Neural cell (in vitro differentiated cells): ENCODE data around the gene PTPN7. TPM values are rescaled to one million over a fixed set of nuclear protein-coding genes. Genes with fewer than 3 reads are reported as not detected.
A peak's percentile ranks its signal among the peaks of the same experiment; 100 is the strongest.

ENCODE experiments used
- H2AFZ ChIP-seq: fragments of 200-600, 300-800 bp; sonication (generic), shearing (Covaris generic); 2 replicates; pipeline ENCODE4 v1.6.0; 2014; ENCODE audit warnings: low read depth, mild to moderate bottlenecking, antibody characterized with exemption, low read length, moderate library complexity
- H3F3A ChIP-seq: fragments of 200-600 bp; shearing (Covaris generic); 2 replicates; pipeline ENCODE4 v1.6.1; 2016; ENCODE audit warnings: mild to moderate bottlenecking, moderate library complexity, mixed read lengths, antibody characterized with exemption, low read length; ENCODE audit not compliant: insufficient read depth, poor library complexity, severe bottlenecking
- H3K27ac ChIP-seq: fragments of 200-600, 300-800 bp; sonication (generic), shearing (Covaris generic); 2 replicates; pipeline ENCODE4 v1.5.1; 2014; ENCODE audit warnings: mild to moderate bottlenecking, low read length, moderate library complexity
- H3K27me3 ChIP-seq: fragments of 300-800, 200-600 bp; sonication (generic), shearing (Covaris generic); 2 replicates; pipeline ENCODE4 v1.6.0; 2014; ENCODE audit warnings: mild to moderate bottlenecking, low read depth, low read length, moderate library complexity; ENCODE audit not compliant: insufficient read depth
- H3K36me3 ChIP-seq: fragments of 300-800, 200-600 bp; sonication (generic), shearing (Covaris generic); 2 replicates; pipeline ENCODE4 v1.5.1; 2014; ENCODE audit warnings: mild to moderate bottlenecking, antibody characterized with exemption, low read length, moderate library complexity; ENCODE audit not compliant: insufficient read depth
- H3K4me2 ChIP-seq: fragments of 300-800, 200-600 bp; sonication (generic), shearing (Covaris generic); 2 replicates; pipeline ENCODE4 v1.6.0; 2014; ENCODE audit warnings: mild to moderate bottlenecking, low read length
- H3K4me3 ChIP-seq: fragments of 300-800, 200-600 bp; sonication (generic), shearing (Covaris generic); 2 replicates; pipeline ENCODE4 v1.5.1; 2014; ENCODE audit warnings: mild to moderate bottlenecking, low read length, moderate library complexity
- H3K79me2 ChIP-seq: fragments of 200-600 bp; shearing (Covaris generic); replicated peaks from 2 replicates; pipeline ENCODE4 v1.6.0; 2014; ENCODE audit warnings: mild to moderate bottlenecking, low read length, moderate library complexity; ENCODE audit not compliant: insufficient read depth
- H3K9ac ChIP-seq: fragments of 300-800, 200-600 bp; sonication (generic), shearing (Covaris generic); 2 replicates; pipeline ENCODE4 v1.6.1; 2016; ENCODE audit warnings: mild to moderate bottlenecking, low read length, mixed read lengths
- H3K9me2 ChIP-seq: fragments of 200-600 bp; shearing (Covaris generic); 2 replicates; pipeline ENCODE4 v1.6.1; 2016; ENCODE audit warnings: mild to moderate bottlenecking, low read length, mixed read lengths; ENCODE audit not compliant: insufficient read depth
- H3K9me3 ChIP-seq: fragments of 200-600, 300-800 bp; sonication (generic), shearing (Covaris generic); 2 replicates; pipeline ENCODE4 v1.6.1; 2016; ENCODE audit warnings: mild to moderate bottlenecking, mixed run types, low read length, moderate library complexity, mixed read lengths
- H4K20me1 ChIP-seq: fragments of 200-600 bp; shearing (Covaris generic); 2 replicates; pipeline ENCODE4 v1.6.1; 2016; ENCODE audit warnings: mild to moderate bottlenecking, mixed run types; ENCODE audit not compliant: insufficient read depth
- EP300 ChIP-seq: fragments of 450-650 bp; conservative IDR thresholded peaks from 2 replicates; pipeline ENCODE4 v1.6.1; 2014; ENCODE audit warnings: antibody characterized with exemption, mild to moderate bottlenecking, moderate library complexity; ENCODE audit not compliant: poor library complexity, severe bottlenecking
- EZH2 ChIP-seq: fragments of 200-600, 300-800 bp; shearing (Covaris generic), sonication (generic); IDR thresholded peaks from 2 replicates; pipeline ENCODE4 v1.6.1; 2014; ENCODE audit warnings: antibody characterized with exemption, low read length, borderline replicate concordance, mild to moderate bottlenecking; ENCODE audit not compliant: insufficient read depth, poor library complexity, severe bottlenecking
- MXI1 ChIP-seq: fragments of 450-650 bp; conservative IDR thresholded peaks from 2 replicates; pipeline ENCODE4 v1.6.1; 2014; ENCODE audit warnings: antibody characterized with exemption, mild to moderate bottlenecking; ENCODE audit not compliant: poor library complexity, severe bottlenecking
- POLR2AphosphoS5 ChIP-seq: IDR thresholded peaks from 2 replicates; pipeline ENCODE4 v1.6.1; 2012
- RAD21 ChIP-seq: fragments of 450-650 bp; conservative IDR thresholded peaks from 2 replicates; pipeline ENCODE4 v1.6.1; 2014; ENCODE audit warnings: antibody characterized with exemption, mild to moderate bottlenecking, moderate library complexity
- SMC3 ChIP-seq: fragments of 450-650 bp; conservative IDR thresholded peaks from 2 replicates; pipeline ENCODE4 v1.6.1; 2014; ENCODE audit warnings: antibody characterized with exemption, mild to moderate bottlenecking, moderate library complexity; ENCODE audit not compliant: poor library complexity
- TAF1 ChIP-seq: IDR thresholded peaks from 2 replicates; pipeline ENCODE4 v1.6.1; 2012; ENCODE audit warnings: low read depth
- polyA plus RNA-seq: library from polyadenylated mRNA; depleted of rRNA; stranded (reverse); fragments of >200 nt; gene quantifications from 2 replicates; pipeline ENCODE4 v1.2.3, GENCODE V29; 2014
- TF ChIP-seq, protein P1 (sequence below): fragments of 450-650 bp; IDR thresholded peaks from 2 replicates; pipeline ENCODE4 v1.5.1; 2014; ENCODE audit warnings: antibody characterized with exemption, mild to moderate bottlenecking, moderate library complexity; ENCODE audit not compliant: poor library complexity, severe bottlenecking
- TF ChIP-seq, protein P2 (sequence below): IDR thresholded peaks from 2 replicates; pipeline ENCODE4 v1.6.1; 2012; ENCODE audit warnings: borderline replicate concordance

Gene PTPN7
- polyA plus RNA-seq, 1 donor from 2014 or later = 2.1 TPM

DNA sequence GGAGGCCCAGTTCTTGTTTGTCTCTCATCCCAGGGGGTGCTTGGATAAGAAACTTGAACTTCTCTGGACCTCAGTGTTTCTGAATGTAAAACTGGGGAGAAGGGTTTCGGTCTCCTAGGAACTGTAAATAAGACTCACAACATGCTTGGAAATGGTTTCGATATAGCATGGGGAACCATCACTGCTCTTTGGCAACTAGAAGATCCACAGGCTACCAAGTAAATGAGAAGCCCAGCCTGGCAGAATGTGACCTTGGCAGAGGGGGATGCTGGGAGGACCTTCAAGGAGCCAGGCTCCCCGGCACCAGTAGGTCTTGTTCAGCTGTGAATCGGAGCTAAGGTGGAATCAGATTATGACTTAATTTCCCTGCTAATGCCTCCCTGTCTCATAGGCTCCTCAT lies 19.6 kb downstream of the PTPN7 start:
- TF ChIP-seq, protein P1, sequence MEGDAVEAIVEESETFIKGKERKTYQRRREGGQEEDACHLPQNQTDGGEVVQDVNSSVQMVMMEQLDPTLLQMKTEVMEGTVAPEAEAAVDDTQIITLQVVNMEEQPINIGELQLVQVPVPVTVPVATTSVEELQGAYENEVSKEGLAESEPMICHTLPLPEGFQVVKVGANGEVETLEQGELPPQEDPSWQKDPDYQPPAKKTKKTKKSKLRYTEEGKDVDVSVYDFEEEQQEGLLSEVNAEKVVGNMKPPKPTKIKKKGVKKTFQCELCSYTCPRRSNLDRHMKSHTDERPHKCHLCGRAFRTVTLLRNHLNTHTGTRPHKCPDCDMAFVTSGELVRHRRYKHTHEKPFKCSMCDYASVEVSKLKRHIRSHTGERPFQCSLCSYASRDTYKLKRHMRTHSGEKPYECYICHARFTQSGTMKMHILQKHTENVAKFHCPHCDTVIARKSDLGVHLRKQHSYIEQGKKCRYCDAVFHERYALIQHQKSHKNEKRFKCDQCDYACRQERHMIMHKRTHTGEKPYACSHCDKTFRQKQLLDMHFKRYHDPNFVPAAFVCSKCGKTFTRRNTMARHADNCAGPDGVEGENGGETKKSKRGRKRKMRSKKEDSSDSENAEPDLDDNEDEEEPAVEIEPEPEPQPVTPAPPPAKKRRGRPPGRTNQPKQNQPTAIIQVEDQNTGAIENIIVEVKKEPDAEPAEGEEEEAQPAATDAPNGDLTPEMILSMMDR = no peak
- TF ChIP-seq TAF1 = no peak
- no peak for TF ChIP-seq EP300
- TF ChIP-seq, protein P2, sequence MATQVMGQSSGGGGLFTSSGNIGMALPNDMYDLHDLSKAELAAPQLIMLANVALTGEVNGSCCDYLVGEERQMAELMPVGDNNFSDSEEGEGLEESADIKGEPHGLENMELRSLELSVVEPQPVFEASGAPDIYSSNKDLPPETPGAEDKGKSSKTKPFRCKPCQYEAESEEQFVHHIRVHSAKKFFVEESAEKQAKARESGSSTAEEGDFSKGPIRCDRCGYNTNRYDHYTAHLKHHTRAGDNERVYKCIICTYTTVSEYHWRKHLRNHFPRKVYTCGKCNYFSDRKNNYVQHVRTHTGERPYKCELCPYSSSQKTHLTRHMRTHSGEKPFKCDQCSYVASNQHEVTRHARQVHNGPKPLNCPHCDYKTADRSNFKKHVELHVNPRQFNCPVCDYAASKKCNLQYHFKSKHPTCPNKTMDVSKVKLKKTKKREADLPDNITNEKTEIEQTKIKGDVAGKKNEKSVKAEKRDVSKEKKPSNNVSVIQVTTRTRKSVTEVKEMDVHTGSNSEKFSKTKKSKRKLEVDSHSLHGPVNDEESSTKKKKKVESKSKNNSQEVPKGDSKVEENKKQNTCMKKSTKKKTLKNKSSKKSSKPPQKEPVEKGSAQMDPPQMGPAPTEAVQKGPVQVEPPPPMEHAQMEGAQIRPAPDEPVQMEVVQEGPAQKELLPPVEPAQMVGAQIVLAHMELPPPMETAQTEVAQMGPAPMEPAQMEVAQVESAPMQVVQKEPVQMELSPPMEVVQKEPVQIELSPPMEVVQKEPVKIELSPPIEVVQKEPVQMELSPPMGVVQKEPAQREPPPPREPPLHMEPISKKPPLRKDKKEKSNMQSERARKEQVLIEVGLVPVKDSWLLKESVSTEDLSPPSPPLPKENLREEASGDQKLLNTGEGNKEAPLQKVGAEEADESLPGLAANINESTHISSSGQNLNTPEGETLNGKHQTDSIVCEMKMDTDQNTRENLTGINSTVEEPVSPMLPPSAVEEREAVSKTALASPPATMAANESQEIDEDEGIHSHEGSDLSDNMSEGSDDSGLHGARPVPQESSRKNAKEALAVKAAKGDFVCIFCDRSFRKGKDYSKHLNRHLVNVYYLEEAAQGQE = no peak
- TF ChIP-seq POLR2AphosphoS5 = no peak
- TF ChIP-seq MXI1 = no peak
- no peak for TF ChIP-seq RAD21
- no peak for TF ChIP-seq SMC3
- no peak for TF ChIP-seq EZH2
- no peak overlapping the region for H3K27ac ChIP-seq
- no peak overlapping the region for H3K4me3 ChIP-seq
- no peaks in the 10 kb centered on the region for H3K36me3 ChIP-seq
- H3K4me2 ChIP-seq = no peak overlapping the region
- H3K9ac ChIP-seq = no peak overlapping the region
- H2AFZ ChIP-seq = no peak overlapping the region
- H3K27me3 ChIP-seq = no peaks in the 10 kb centered on the region
- peaks cover 8% of the 10 kb centered on the region for H4K20me1 ChIP-seq
- H3K79me2 ChIP-seq = peaks cover 37% of the 10 kb centered on the region
- no peaks in the 10 kb centered on the region for H3K9me3 ChIP-seq
- no peaks in the 10 kb centered on the region for H3F3A ChIP-seq
- H3K9me2 ChIP-seq = no peaks in the 10 kb centered on the region

DNA sequence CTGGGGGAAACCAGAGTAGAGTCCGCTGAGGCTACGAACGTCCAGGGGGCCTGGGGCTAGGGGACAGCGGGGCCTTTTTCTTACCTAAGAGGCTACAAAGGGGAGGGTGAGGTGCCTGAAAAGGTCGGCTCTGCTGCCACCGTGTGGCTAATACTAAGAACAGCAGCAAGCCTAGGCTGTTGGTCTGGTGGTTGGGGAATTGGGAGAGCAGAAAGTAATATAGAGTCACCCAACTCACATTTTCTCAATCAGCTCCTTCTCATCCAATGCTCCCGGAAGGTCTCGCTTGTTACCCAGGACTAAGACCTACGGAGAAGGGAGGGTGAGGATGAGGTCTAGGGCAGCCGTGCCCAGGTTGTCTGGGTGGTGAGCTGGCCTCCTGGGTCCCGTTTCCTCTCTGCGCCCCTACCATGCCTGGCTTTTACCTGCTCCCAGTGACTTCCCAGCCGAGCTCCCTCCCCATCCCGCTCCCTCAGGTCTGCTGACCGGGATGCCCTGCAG lies 25.1 kb downstream of the PTPN7 start:
- peak; percentile 84 for TF ChIP-seq SMC3
- no peak for TF ChIP-seq EZH2
- TF ChIP-seq, protein P1 = peak; percentile 84
- TF ChIP-seq EP300 = no peak
- TF ChIP-seq RAD21 = peak; percentile 84
- TF ChIP-seq POLR2AphosphoS5 = no peak
- Histone ChIP-seq H3K27me3 (no peaks in the 10 kb centered on the region), H3K36me3 (no peaks in the 10 kb centered on the region), H3K9ac (no peak overlapping the region), H3K4me3 (no peak overlapping the region), H3K4me2 (no peak overlapping the region), H3K9me3 (no peaks in the 10 kb centered on the region), H3K9me2 (no peaks in the 10 kb centered on the region), H2AFZ (no peak overlapping the region), H3F3A (no peaks in the 10 kb centered on the region), H4K20me1 (no peaks in the 10 kb centered on the region), H3K79me2 (peaks cover under 1% of the 10 kb centered on the region), H3K27ac (no peak overlapping the region)
